Measurements from ENCODE around the gene UST. TPM values are rescaled to one million over a fixed set of nuclear protein-coding genes. Genes with fewer than 3 reads are reported as not detected.

The UST gene
- total RNA-seq, 4 donors from 2014 or later = 13.5 to 47.1 (median 33.0) TPM

- no peak overlapping the region for H3K27ac ChIP-seq
- no peak overlapping the region for H3K4me3 ChIP-seq
- no peak for DNase-seq (ENCODE audit: low spot score in 2 of 2)
- WGBS, 2 donors = 88 to 92% methylated on average over 7 of the region's 7 CpGs
- H3K9me3 ChIP-seq = no peaks in the 10 kb centered on the region
- H3K27me3 ChIP-seq = no peaks in the 10 kb centered on the region
- TF ChIP-seq CTCF (IDR thresholded peaks at IDR 0.05) = no peak
- peaks cover 0 to 39% (median 10%) of the 10 kb centered on the region in 4 donors for H3K4me1 ChIP-seq
- no peaks in the 10 kb centered on the region for H3K36me3 ChIP-seq
These were observed 34.1 kb downstream of the UST start for GRCh38 chr6:148780918-148781436.

GRCh38 chr6:148789948-148790347 is 43.1 kb downstream of the UST start:
- no peak for DNase-seq (ENCODE audit: low spot score in 2 of 2)
- no peak for TF ChIP-seq EP300 (IDR thresholded peaks at IDR 0.05)
- no peak for TF ChIP-seq CTCF (IDR thresholded peaks at IDR 0.05)
- TF ChIP-seq POLR2A (IDR thresholded peaks at IDR 0.05) = no peak
- 86 to 92% methylated on average over 11 of the region's 11 CpGs for WGBS, 2 donors

GRCh38 chr6:148790404-148790803 is 43.6 kb downstream of the UST start:
- WGBS, 2 donors = 90% methylated on average over 10 of the region's 10 CpGs
- TF ChIP-seq EP300 (IDR thresholded peaks at IDR 0.05) (no peak), POLR2A (IDR thresholded peaks at IDR 0.05) (no peak), CTCF (IDR thresholded peaks at IDR 0.05) (no peak)
- H3K4me1 ChIP-seq = peaks cover 0 to 19% (median 2%) of the 10 kb centered on the region in 4 donors
- no peaks in the 10 kb centered on the region for H3K36me3 ChIP-seq
- H3K4me3 ChIP-seq = no peak overlapping the region
- no peak overlapping the region for H3K27ac ChIP-seq
- DNase-seq (ENCODE audit: low spot score in 2 of 2) = no peak
- H3K27me3 ChIP-seq = no peaks in the 10 kb centered on the region
- H3K9me3 ChIP-seq = peaks cover 0 to 7% (median 3%) of the 10 kb centered on the region in 4 donors

More at GRCh38 chr6:148789948-148790347, 43.1 kb downstream of the UST start:
- H3K27me3 ChIP-seq = no peaks in the 10 kb centered on the region
- no peak overlapping the region for H3K4me3 ChIP-seq
- peaks cover 0 to 7% (median 3%) of the 10 kb centered on the region in 4 donors for H3K9me3 ChIP-seq
- H3K36me3 ChIP-seq = no peaks in the 10 kb centered on the region
- no peak overlapping the region for H3K27ac ChIP-seq
- H3K4me1 ChIP-seq = peaks cover 0 to 15% (median 2%) of the 10 kb centered on the region in 4 donors

- Histone ChIP-seq H3K4me1 (peaks cover 0 to 22% (median 2%) of the 10 kb centered on the region in 4 donors), H3K9me3 (peaks cover 0 to 7% (median 3%) of the 10 kb centered on the region in 4 donors), H3K27me3 (no peaks in the 10 kb centered on the region), H3K27ac (no peak overlapping the region), H3K36me3 (no peaks in the 10 kb centered on the region), H3K4me3 (no peak overlapping the region)
- WGBS, 2 donors = 89 to 90% methylated on average over 10 of the region's 10 CpGs
- no peak for DNase-seq (ENCODE audit: low spot score in 2 of 2)
- TF ChIP-seq CTCF (IDR thresholded peaks at IDR 0.05) (no peak), EP300 (IDR thresholded peaks at IDR 0.05) (no peak), POLR2A (IDR thresholded peaks at IDR 0.05) (no peak)
These were observed 44.0 kb downstream of the UST start for GRCh38 chr6:148790817-148791216.

GRCh38 chr6:148791372-148791771 is 44.5 kb downstream of the UST start:
- H3K36me3 ChIP-seq = no peaks in the 10 kb centered on the region
- no peak for TF ChIP-seq CTCF (IDR thresholded peaks at IDR 0.05)
- DNase-seq (ENCODE audit: low spot score in 2 of 2) = no peak
- WGBS, 2 donors = 39 to 52% methylated on average over 3 of the region's 3 CpGs
- H3K4me3 ChIP-seq = no peak overlapping the region
- H3K9me3 ChIP-seq = peaks cover 0 to 7% (median 3%) of the 10 kb centered on the region in 4 donors
- no peaks in the 10 kb centered on the region for H3K27me3 ChIP-seq
- peaks cover 0 to 22% (median 2%) of the 10 kb centered on the region in 4 donors for H3K4me1 ChIP-seq
- H3K27ac ChIP-seq = no peak overlapping the region
